ENCODE measurements around the gene ABTB1.
A peak's percentile ranks its signal among the peaks of the same experiment; 100 is the strongest.
"Not testable (repeated sequence)": the region's sequence is repeated elsewhere in the genome, so short reads cannot be mapped to it uniquely, and the experiment has no call there.

ABTB1 gene

GRCh38 chr3:127651516-127652172 lies 21.1 kb upstream of the ABTB1 start:
- no peak overlapping the region for H3K27ac ChIP-seq
- TF ChIP-seq ZFX (IDR thresholded peaks at IDR 0.05; ENCODE audit: borderline replicate concordance) = no peak
- TF ChIP-seq, protein P1, sequence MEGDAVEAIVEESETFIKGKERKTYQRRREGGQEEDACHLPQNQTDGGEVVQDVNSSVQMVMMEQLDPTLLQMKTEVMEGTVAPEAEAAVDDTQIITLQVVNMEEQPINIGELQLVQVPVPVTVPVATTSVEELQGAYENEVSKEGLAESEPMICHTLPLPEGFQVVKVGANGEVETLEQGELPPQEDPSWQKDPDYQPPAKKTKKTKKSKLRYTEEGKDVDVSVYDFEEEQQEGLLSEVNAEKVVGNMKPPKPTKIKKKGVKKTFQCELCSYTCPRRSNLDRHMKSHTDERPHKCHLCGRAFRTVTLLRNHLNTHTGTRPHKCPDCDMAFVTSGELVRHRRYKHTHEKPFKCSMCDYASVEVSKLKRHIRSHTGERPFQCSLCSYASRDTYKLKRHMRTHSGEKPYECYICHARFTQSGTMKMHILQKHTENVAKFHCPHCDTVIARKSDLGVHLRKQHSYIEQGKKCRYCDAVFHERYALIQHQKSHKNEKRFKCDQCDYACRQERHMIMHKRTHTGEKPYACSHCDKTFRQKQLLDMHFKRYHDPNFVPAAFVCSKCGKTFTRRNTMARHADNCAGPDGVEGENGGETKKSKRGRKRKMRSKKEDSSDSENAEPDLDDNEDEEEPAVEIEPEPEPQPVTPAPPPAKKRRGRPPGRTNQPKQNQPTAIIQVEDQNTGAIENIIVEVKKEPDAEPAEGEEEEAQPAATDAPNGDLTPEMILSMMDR (IDR thresholded peaks at IDR 0.05) = no peak

GRCh38 chr3:127652246-127652995 lies 20.3 kb upstream of the ABTB1 start:
- TF ChIP-seq, protein P1 (IDR thresholded peaks at IDR 0.05) = peak; percentile 72
- no peak for TF ChIP-seq ZFX (IDR thresholded peaks at IDR 0.05; ENCODE audit: borderline replicate concordance)
- no peak overlapping the region for H3K27ac ChIP-seq

DNA sequence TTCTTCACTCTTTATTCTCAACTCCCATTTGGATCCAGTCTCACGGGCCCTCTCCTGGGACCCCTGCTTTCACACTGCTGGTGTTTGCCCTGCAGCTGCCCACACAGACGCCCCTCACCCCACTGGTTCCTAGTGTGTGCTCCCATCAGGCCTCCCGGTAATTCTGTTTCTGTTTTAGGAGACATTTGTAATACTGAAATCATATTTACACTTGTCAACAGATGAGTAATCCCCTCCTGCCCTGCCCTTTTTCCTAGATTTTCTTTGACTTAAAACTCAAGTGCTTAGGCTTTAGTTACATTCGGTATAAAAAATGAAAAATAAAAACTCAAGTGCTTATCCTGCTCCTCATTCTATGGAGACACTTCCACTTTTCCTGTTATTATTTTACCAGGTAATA lies 18.4 kb upstream of the ABTB1 start:
- H3K27ac ChIP-seq = no peak overlapping the region
- TF ChIP-seq, protein P1 (IDR thresholded peaks at IDR 0.05) = no peak
- no peak for TF ChIP-seq ZFX (IDR thresholded peaks at IDR 0.05; ENCODE audit: borderline replicate concordance)

DNA sequence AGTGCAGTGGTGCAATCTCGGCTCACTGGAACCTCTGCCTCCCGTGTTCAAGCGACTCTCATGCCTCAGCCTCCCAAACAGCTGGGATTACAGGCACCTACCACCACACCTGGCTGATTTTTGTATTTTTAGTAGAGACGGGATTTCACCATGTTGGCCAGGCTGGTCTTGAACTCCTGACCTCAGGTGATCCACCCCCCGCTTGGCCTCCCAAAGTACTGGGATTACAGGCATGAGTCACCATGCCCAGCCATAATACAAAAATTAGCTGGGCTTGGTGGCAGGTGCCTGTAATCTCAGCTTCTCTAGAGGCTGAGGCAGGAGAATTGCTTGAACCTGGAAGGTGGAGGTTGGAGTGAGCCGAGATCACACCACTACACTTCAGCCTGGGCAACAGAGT lies 17.8 kb upstream of the ABTB1 start:
- H3K27ac ChIP-seq = not testable (repeated sequence)

DNA sequence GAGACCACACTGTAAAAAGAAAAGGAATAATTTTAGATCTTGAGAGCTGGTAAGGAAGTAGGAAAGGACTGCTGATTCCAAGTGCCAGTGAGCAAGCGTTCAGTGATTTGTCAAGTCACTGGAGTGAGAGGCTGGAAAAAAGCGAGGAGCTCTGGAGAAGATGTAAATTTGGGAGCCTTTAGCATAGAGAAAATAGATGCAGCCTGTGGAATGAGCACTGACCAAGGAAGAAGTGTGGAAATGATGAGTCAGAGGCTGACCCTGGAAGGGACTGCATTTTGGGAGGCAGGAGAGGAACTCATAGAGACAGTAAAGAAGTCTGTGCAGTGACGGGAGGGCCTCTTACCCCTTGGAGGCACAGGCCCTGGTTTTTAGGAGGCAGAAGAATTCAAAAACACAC lies 17.1 kb upstream of the ABTB1 start:
- no peak overlapping the region for H3K27ac ChIP-seq
- TF ChIP-seq, protein P1 (IDR thresholded peaks at IDR 0.05) = no peak
- no peak for TF ChIP-seq ZFX (IDR thresholded peaks at IDR 0.05; ENCODE audit: borderline replicate concordance)

- no peak overlapping the region for H3K27ac ChIP-seq
- TF ChIP-seq, protein P1 (IDR thresholded peaks at IDR 0.05) = no peak
- no peak for TF ChIP-seq ZFX (IDR thresholded peaks at IDR 0.05; ENCODE audit: borderline replicate concordance)
Observed at GRCh38 chr3:127656906-127657305, 15.8 kb upstream of the ABTB1 start.

- H3K27ac ChIP-seq = no peak overlapping the region
- TF ChIP-seq, protein P1 (IDR thresholded peaks at IDR 0.05) = no peak
- TF ChIP-seq ZFX (IDR thresholded peaks at IDR 0.05; ENCODE audit: borderline replicate concordance) = no peak
Observed at GRCh38 chr3:127658234-127658633, 14.5 kb upstream of the ABTB1 start.
